HL-60/S4 treated with phorbol 12-myristate 13-acetate at 8.2 ng/mL for 4 days and 3 days (cell line): Measurements from ENCODE around the gene ROBO1.

Source experiments
- in situ Hi-C: fragments of 300-500 bp; cut with MboI; formaldehyde crosslinking; loops from 2 replicates; pipeline ENCODE4 v1.15.0; 2022; ENCODE audit warnings: low sequenced_read_pairs

Gene ROBO1

DNA sequence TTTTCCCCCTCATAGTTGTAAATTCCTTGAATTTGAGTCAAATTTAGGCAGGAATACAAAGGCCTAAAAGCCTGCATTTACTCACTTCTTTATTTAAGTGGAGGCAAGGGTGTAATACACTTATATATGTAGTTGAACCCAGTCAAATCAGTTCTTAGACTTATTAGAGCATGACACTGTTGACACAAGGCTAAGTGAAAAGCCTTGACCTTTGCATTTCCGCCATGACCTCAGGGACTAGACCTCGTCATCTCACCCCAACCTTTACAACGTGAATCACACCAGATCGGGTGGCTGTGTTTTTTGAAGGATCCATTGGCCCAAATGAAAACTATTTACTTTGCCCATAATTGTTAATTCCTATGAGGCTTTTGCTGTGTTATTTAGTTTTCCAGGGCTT, 774.4 kb downstream of the ROBO1 start:
- in situ Hi-C loops: no loop called here

DNA sequence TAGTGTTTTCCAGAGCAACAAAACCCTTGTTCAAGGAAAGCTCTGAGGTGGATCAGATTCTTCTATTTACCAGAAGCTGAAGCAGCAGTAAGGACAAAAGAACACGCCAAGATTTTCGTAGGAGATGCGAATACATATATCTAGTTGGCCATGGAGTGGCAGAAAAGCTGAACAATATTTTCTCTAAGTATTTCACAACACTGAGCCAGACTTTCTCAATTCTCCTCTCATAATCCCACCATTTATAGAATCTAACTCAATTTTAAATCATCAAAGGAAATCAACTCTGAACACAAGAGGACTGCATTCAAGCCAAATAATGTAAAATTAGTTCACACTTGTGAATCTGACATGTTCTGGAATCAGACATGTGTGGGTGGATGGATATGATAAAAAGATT, 775.0 kb downstream of the ROBO1 start:
- in situ Hi-C loops: no loop called here

GRCh38 chr3:78992400-78992799, 775.4 kb downstream of the ROBO1 start:
- in situ Hi-C loops: no loop called here

DNA sequence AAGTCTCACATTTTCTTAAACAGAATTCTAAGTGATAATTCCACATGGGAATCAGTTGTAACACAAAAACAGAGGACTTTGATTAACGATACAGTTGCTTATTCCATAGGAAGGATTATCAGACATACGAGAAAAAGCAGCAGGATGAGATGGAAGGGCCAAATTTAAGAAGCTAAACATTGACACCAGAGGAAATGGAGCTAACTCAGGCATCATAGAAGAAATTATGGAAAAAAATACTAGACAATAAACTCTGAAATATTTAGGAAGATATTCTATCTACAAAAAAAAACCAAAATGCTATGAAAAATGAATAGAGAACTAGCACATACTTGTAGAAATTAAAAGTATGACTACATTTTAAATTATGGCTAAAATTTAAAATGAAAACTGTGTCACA, 776.1 kb downstream of the ROBO1 start:
- in situ Hi-C loops: no loop called here

- in situ Hi-C loops: no loop called here
These were observed 777.6 kb downstream of the ROBO1 start for GRCh38 chr3:78990156-78990555.

DNA sequence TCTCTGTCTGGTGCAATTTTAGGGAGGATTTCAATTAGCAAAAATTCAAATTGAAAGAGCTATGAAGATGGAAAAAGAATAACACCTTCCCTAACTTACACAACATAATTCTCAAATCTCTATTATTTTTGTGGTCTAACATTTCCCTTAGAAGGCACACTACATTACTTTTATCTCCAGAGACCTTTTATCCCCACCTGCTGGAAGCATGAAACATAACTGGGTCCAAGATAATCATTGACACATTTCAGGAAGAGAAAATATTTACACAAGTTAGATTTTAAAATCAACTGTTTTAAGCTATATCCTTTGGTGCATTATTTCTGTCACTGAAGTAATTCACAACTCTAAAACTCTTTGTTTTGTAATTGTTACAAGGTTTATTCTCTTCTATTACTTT, 779.5 kb downstream of the ROBO1 start:
- in situ Hi-C loops: no loop called here

- in situ Hi-C loops: no loop called here
These were observed 781.2 kb downstream of the ROBO1 start for GRCh38 chr3:78986416-78987101.

DNA sequence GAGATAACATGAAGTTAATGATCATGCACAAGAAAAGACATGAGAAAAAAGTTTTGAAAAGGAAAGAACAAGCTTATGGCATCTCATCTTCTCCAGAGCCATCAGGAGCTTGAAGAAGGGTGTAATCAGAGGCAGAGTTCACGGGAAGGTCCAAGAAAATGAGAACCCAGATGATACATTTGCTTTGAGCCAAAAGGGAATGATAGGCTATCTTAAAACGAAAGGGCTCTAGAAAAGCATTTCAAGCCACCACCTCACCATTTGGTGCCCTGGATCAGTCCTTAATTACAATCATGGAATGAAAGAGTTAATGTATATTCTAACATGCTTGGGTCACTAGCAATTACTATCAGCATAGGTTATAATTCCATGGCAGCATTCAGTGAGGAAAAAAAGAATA, 781.8 kb downstream of the ROBO1 start:
- in situ Hi-C loops: no loop called here

- in situ Hi-C loops: no loop called here
These were observed 788.8 kb downstream of the ROBO1 start for GRCh38 chr3:78979028-78979427.

DNA sequence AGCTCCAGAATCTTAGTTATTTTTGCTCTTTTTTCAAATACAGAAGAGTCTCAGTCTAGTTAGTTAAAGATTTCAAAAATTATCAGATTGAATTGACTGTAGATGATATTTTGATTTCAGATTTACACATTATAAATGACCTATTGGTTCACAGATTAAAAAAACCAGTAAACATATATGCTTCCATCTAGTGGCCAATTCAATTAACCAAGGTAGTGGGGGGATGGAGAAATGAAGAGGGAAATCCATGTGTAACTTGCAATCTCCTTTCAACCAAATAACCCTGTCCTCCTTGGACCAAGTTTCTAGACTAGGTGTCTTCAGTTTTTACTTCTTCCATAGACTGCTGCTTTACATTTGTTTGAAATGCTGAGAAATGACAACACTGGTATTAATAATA, 789.8 kb downstream of the ROBO1 start:
- in situ Hi-C loops: no loop called here

- in situ Hi-C loops: no loop called here
These were observed 790.7 kb downstream of the ROBO1 start for GRCh38 chr3:78977073-78977472.

DNA sequence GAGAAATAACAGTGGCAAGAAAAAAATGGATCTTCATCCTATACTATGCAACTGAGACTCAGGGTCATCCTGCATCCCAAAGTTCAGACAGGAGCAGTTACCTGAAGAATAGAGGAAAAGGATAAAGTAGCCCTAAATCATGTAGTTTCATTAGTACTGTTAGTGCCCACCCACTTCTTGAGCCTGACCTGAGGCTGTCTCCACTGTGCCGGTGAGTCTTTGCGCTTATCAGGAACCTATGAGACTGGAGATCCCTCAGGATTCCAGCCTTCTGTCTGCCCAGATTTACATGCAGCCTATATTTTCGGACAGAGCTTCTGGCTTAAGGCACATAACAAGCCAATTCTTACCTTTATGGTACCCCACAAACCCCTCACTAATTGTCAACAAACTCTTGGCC, 791.6 kb downstream of the ROBO1 start:
- in situ Hi-C loops: no loop called here

- in situ Hi-C loops: no loop called here
These were observed 793.5 kb downstream of the ROBO1 start for GRCh38 chr3:78974181-78974790.

GRCh38 chr3:78972617-78973301, 795.0 kb downstream of the ROBO1 start:
- in situ Hi-C loops: no loop called here

DNA sequence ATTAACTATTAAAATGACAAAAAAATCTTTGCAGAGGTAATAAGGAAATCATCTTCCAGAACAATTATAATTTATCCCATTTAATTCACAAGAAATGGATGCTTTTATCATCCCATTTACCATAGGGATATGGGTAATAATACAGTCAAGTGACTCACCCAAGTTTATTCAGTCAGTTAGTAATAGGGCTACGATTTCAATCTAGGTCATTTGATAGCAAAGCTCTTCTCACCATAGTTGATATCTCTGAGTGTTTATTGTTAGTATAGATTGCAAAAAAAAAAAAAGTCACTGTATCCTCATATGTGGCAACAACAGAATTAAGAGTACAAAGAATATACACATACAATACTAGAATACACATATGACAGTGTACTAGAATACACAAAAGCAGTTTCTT, 797.1 kb downstream of the ROBO1 start:
- in situ Hi-C loops: no loop called here

- in situ Hi-C loops: no loop called here
These were observed 798.3 kb downstream of the ROBO1 start for GRCh38 chr3:78969483-78969882.

- in situ Hi-C loops: no loop called here
These were observed 800.7 kb downstream of the ROBO1 start for GRCh38 chr3:78967061-78967460.

DNA sequence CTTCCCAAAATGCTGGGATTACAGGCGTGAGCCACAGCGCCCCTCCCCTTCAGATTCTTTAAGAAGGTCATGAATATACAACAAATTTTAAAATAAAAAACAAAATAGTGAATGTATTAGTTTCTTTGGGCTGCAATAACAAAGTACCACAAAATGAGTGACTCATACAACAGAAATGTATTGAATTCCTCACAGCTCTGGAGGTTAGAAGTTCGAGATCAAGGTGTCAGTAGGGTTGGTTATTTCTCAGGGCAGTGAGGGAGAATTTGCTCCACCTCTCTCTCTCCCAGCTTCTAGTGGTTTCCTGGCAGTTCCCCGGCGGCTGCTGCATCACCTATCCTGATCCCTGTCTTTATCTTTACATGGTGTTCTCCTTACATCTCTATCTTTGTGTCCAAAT, 804.0 kb downstream of the ROBO1 start:
- in situ Hi-C loops: no loop called here

- in situ Hi-C loops: no loop called here
These were observed 810.3 kb downstream of the ROBO1 start for GRCh38 chr3:78957456-78957855.

DNA sequence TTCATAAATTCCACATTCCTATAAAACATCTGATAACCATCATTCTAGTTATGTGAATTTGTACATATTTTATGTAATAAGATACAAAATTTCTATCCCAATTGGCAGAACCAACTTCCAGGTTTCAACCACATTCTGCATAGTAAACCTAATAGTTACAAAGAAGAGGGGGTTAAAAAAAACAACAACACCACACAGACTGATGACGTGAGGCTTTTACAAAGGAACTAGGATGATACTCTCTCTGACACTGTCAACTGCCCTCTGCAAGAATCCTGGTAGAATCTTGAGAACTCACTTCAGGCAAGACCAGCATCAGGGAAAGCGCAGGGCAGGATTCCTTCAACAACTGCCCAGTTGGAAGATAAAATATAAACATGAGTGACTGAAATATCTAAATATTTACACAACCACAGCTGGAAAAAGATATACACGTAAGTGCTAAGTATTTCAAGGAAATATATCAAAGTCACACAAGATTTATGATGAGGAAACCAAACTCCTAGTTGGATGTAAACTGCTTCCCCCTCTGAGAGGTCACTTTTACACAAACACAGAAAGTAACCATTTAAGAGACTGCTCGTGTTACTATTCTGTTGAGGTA, 816.4 kb downstream of the ROBO1 start:
- in situ Hi-C loops: no loop called here

GRCh38 chr3:78941587-78941986, 826.2 kb downstream of the ROBO1 start:
- in situ Hi-C loops: no loop called here

- in situ Hi-C loops: no loop called here
These were observed 827.2 kb downstream of the ROBO1 start for GRCh38 chr3:78940626-78941025.
